Liver (tissue), 3 donors: ENCODE data around the gene TMEM200B.

ENCODE experiments used
- ATF3 ChIP-seq: IDR thresholded peaks from 2 replicates; pipeline ENCODE4 v1.6.1; 2016; ENCODE audit warnings: antibody characterized with exemption
- FOXA1 ChIP-seq: IDR thresholded peaks from 2 replicates; pipeline ENCODE4 v1.6.1; 2016; ENCODE audit warnings: antibody characterized with exemption
- JUND ChIP-seq, 2 donors: IDR thresholded peaks; 2 replicates each; pipeline ENCODE4 v1.6.1; 2016; ENCODE audit warnings: antibody characterized with exemption in 2 of 2
- MAX ChIP-seq: IDR thresholded peaks from 2 replicates; pipeline ENCODE4 v1.6.1; 2016; ENCODE audit warnings: antibody characterized with exemption
- RAD21 ChIP-seq, 2 donors: IDR thresholded peaks; 2 replicates each; pipeline ENCODE4 v1.6.1; 2016; ENCODE audit warnings: antibody characterized with exemption in 2 of 2, mild to moderate bottlenecking in 2 of 2
- RXRA ChIP-seq, 2 donors: IDR thresholded peaks; 2 replicates each; pipeline ENCODE4 v1.6.1; 2017 to 2018; ENCODE audit warnings: antibody characterized with exemption in 2 of 2, mild to moderate bottlenecking in 1 of 2
- SP1 ChIP-seq: IDR thresholded peaks from 2 replicates; pipeline ENCODE4 v1.6.1; 2018; ENCODE audit warnings: antibody characterized with exemption, mild to moderate bottlenecking
- TAF1 ChIP-seq: conservative IDR thresholded peaks from 2 replicates; pipeline ENCODE4 v1.6.1; 2016; ENCODE audit warnings: antibody characterized with exemption, mild to moderate bottlenecking
- YY1 ChIP-seq: IDR thresholded peaks from 2 replicates; pipeline ENCODE4 v1.6.1; 2016; ENCODE audit warnings: antibody characterized with exemption, mild to moderate bottlenecking
- TF ChIP-seq, protein P1 (sequence below): fragments of 150-350 bp; IDR thresholded peaks from 2 replicates; pipeline ENCODE4 v1.5.1; 2017; ENCODE audit warnings: improper control_type of control experiment, low read depth, low read length; ENCODE audit not compliant: missing input control
- TF ChIP-seq, protein P2 (sequence below): IDR thresholded peaks from 2 replicates; pipeline ENCODE4 v1.6.1; 2016; ENCODE audit warnings: antibody characterized with exemption, mild to moderate bottlenecking
- donor health status: healthy.
- donor health status: healthy.

DNA sequence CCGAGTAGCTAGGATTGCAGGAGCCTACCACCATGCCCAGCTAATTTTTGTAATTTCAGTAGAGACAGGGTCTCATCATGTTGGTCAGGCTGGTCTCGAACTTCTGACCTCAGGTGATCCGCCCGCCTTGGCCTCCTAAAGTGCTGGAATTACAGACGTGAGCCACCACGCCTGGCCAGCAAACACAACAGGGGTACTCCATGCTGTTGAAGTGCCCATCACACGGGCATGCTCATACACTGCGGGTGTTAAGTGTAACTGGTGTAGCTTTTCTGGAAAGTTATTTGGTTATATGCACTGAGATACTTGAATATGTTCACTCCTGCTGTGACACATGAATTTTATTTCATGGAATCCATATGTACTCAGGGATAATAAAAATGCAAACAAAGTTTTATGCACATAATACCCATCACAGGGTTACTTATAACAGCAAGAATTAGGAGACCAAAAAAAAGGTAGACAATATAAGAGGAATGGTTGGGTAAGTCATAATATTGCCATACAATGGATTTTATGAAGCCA lies 48.8 kb upstream of the TMEM200B start:
- TF ChIP-seq, protein P1, sequence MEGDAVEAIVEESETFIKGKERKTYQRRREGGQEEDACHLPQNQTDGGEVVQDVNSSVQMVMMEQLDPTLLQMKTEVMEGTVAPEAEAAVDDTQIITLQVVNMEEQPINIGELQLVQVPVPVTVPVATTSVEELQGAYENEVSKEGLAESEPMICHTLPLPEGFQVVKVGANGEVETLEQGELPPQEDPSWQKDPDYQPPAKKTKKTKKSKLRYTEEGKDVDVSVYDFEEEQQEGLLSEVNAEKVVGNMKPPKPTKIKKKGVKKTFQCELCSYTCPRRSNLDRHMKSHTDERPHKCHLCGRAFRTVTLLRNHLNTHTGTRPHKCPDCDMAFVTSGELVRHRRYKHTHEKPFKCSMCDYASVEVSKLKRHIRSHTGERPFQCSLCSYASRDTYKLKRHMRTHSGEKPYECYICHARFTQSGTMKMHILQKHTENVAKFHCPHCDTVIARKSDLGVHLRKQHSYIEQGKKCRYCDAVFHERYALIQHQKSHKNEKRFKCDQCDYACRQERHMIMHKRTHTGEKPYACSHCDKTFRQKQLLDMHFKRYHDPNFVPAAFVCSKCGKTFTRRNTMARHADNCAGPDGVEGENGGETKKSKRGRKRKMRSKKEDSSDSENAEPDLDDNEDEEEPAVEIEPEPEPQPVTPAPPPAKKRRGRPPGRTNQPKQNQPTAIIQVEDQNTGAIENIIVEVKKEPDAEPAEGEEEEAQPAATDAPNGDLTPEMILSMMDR: no peak
- TF ChIP-seq MAX (no peak), FOXA1 (no peak), ATF3 (no peak), SP1 (no peak), TAF1 (no peak), RAD21 (IDR thresholded peaks at IDR 0.05) (no peak), YY1 (no peak), RXRA (IDR thresholded peaks at IDR 0.05) (no peak), JUND (IDR thresholded peaks at IDR 0.05) (no peak)
- TF ChIP-seq, protein P2, sequence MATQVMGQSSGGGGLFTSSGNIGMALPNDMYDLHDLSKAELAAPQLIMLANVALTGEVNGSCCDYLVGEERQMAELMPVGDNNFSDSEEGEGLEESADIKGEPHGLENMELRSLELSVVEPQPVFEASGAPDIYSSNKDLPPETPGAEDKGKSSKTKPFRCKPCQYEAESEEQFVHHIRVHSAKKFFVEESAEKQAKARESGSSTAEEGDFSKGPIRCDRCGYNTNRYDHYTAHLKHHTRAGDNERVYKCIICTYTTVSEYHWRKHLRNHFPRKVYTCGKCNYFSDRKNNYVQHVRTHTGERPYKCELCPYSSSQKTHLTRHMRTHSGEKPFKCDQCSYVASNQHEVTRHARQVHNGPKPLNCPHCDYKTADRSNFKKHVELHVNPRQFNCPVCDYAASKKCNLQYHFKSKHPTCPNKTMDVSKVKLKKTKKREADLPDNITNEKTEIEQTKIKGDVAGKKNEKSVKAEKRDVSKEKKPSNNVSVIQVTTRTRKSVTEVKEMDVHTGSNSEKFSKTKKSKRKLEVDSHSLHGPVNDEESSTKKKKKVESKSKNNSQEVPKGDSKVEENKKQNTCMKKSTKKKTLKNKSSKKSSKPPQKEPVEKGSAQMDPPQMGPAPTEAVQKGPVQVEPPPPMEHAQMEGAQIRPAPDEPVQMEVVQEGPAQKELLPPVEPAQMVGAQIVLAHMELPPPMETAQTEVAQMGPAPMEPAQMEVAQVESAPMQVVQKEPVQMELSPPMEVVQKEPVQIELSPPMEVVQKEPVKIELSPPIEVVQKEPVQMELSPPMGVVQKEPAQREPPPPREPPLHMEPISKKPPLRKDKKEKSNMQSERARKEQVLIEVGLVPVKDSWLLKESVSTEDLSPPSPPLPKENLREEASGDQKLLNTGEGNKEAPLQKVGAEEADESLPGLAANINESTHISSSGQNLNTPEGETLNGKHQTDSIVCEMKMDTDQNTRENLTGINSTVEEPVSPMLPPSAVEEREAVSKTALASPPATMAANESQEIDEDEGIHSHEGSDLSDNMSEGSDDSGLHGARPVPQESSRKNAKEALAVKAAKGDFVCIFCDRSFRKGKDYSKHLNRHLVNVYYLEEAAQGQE: no peak
